Effector memory CD4-positive, alpha-beta T cell (primary cell): Measurements from ENCODE around the gene JMJD1C.

ENCODE experiments used
- DNase-seq, 3 donors: peaks; one replicate each; pipeline ENCODE4 v3.0.0-alpha.2; 2020
- H3K27ac ChIP-seq: 2 replicates; pipeline ENCODE4 v1.7.0; 2013; ENCODE audit warnings: mild to moderate bottlenecking, low read length, moderate library complexity; ENCODE audit not compliant: insufficient read depth, poor library complexity, severe bottlenecking
- H3K27me3 ChIP-seq: replicated peaks from 2 replicates; pipeline ENCODE4 v1.7.0; 2013; ENCODE audit warnings: mild to moderate bottlenecking, low read length; ENCODE audit not compliant: insufficient read depth, control insufficient read depth, poor library complexity, severe bottlenecking
- H3K36me3 ChIP-seq: 2 replicates; pipeline ENCODE4 v1.7.0; 2013; ENCODE audit warnings: mild to moderate bottlenecking, low read length, moderate library complexity; ENCODE audit not compliant: control insufficient read depth, insufficient read depth
- H3K4me1 ChIP-seq: 2 replicates; pipeline ENCODE4 v1.7.0; 2013; ENCODE audit warnings: low read length, mild to moderate bottlenecking; ENCODE audit not compliant: control insufficient read depth, insufficient read depth, poor library complexity, severe bottlenecking
- H3K4me3 ChIP-seq: 2 replicates; pipeline ENCODE4 v1.7.0; 2013; ENCODE audit warnings: low read length, low read depth, mild to moderate bottlenecking; ENCODE audit not compliant: insufficient read depth, poor library complexity, severe bottlenecking
- H3K9me3 ChIP-seq: 2 replicates; pipeline ENCODE4 v1.7.0; 2013; ENCODE audit warnings: mild to moderate bottlenecking, low read length, moderate library complexity; ENCODE audit not compliant: control insufficient read depth

JMJD1C gene

DNA sequence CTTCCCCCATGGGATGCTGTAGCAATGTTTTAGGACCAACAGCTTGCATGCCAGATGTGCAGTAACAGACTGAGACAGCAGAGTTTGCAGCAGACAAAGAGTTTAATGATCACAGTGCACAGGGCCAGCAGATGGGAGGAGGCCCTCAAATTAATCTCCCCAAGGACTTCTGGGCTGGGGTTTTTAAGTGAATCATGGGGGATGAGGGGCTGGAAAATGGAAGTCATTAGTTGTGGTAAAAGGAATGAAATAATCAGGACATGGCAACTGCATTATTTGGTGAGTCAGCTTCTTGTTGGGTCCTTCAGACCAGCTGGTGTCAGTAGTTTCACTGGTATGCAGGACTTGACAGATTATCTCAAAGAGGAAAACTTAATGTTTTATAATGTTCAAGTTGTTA lies 345.2 kb downstream of the JMJD1C start:
- H3K27me3 ChIP-seq = no peaks in the 10 kb centered on the region
- H3K27ac ChIP-seq = no peak overlapping the region
- H3K4me3 ChIP-seq = no peak overlapping the region
- H3K4me1 ChIP-seq = no peaks in the 10 kb centered on the region
- no peak for DNase-seq
- H3K36me3 ChIP-seq = no peaks in the 10 kb centered on the region
- no peaks in the 10 kb centered on the region for H3K9me3 ChIP-seq

DNA sequence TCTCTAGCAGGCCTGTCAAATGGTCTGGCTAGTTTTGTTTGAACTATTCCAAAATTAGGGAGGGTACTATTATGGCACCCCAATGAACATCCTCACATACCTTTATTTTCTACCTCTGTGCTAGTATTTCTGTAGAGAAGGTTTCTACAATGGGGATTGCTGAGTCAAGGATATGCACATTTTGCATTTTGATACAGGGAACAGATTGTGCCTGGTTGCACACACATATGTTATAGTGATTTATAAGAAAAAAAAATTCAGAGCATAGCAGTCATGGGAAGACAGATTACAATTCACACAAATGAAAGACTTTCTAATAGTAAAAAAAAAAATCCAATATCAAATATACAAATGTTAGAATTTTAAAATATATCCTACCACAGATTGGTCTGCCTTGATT lies 346.7 kb downstream of the JMJD1C start:
- no peaks in the 10 kb centered on the region for H3K36me3 ChIP-seq
- no peaks in the 10 kb centered on the region for H3K9me3 ChIP-seq
- no peaks in the 10 kb centered on the region for H3K4me1 ChIP-seq
- H3K4me3 ChIP-seq = no peak overlapping the region
- no peaks in the 10 kb centered on the region for H3K27me3 ChIP-seq
- H3K27ac ChIP-seq = no peak overlapping the region
- DNase-seq = no peak
